NCI-H510A treated with DMSO at 0.1 percent for 48 hours (cell line): Measurements from ENCODE around the gene UBN1.
"Not testable (repeated sequence)": the region's sequence is repeated elsewhere in the genome, so short reads cannot be mapped to it uniquely, and the experiment has no call there.

Experiments used
- DNase-seq: peaks from one replicate; lab custom pipeline; 2025; lab: John Stamatoyannopoulos, UW

Gene UBN1

GRCh38 chr16:4909825-4910224, 62.5 kb downstream of the UBN1 start:
- no peak for DNase-seq

DNA sequence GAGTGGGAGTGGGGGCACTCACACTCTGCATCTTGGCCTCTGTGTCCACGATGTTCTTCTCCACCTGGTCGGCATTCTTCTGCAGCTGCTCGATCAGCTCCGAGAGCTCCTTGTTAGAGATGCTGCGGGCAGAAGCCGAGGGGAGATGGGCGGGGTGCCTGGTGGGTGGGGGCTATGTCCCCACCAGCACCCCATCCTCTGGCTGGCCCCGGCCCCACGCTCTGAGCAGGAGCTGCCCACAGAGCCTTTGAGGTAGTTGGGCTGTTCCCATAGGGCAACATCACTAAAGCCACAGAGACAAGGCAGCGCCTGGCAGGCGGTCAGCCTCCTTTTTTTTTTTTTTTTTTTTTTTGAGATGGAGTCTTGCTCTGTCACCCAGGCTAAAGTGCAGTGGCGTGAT, 63.5 kb downstream of the UBN1 start:
- no peak for DNase-seq

DNA sequence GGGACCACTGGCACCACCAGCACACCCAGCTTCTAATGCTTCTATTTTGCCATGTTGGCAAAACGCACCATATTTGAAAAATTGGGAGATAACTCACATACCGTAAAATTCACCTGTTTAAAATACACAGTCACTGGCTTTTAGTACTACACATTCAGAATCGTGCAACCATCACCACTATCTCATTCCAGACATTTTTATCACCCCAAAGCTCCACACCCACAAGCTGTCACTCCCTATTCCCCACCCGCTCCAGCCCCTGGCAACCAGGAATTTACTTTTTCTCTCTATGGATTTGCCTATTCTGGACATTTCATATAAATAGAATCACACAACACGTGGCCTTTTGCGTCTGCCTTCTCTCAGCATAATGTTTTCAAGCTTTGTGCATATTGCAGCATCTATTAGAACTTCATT, 64.7 kb downstream of the UBN1 start:
- DNase-seq, result no peak

GRCh38 chr16:4913130-4913773, 66.0 kb downstream of the UBN1 start:
- no peak for DNase-seq

GRCh38 chr16:4913774-4914525, 66.7 kb downstream of the UBN1 start:
- DNase-seq, result no peak

GRCh38 chr16:4914528-4915225, 67.4 kb downstream of the UBN1 start:
- no peak for DNase-seq

- DNase-seq, result no peak
Measured at GRCh38 chr16:4915226-4915761, 68.0 kb downstream of the UBN1 start.

DNA sequence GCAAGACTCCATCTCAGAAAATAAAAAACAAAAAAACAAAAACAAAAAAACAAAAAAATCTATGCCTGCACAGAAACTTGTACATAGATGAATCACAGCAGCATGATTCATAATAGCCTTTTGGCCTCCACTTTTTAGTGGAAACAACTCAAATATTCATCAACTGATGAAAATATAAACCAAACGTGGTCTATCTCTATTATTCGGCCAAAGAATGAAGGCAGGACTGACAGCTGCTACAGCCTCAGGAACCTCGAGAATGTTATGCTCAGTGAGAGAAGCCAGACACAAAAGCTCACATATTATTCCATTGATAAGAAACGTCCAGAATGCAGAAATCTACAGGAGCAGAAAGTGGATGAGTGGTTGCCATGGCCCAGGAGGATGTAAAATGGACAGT, 69.8 kb downstream of the UBN1 start:
- no peak for DNase-seq

DNA sequence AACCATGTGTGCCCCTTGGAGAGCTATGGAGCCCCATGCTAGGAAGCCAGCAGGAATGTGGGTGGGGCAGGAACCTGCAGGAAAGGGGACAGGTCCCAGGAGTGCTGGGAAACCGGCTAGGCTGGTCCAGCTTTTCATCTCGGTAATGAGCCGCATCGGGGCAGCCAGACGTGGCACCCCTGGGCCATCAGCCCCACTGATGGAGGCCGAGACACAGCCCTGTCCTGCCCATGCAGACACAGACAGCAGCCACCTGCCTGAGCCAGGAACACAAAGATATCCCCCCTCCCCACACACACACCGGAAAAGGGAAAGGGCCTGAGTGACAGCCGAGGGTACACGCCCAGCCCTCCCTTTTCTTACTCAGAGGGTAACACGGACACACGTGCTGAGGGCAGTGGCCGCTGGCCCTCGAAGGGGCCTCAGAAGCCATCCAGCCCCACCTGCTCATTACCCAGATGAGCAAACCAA, 71.5 kb downstream of the UBN1 start:
- peak; percentile 90 for DNase-seq

- DNase-seq, result no peak
Measured at GRCh38 chr16:4920826-4921225, 73.5 kb downstream of the UBN1 start.

DNA sequence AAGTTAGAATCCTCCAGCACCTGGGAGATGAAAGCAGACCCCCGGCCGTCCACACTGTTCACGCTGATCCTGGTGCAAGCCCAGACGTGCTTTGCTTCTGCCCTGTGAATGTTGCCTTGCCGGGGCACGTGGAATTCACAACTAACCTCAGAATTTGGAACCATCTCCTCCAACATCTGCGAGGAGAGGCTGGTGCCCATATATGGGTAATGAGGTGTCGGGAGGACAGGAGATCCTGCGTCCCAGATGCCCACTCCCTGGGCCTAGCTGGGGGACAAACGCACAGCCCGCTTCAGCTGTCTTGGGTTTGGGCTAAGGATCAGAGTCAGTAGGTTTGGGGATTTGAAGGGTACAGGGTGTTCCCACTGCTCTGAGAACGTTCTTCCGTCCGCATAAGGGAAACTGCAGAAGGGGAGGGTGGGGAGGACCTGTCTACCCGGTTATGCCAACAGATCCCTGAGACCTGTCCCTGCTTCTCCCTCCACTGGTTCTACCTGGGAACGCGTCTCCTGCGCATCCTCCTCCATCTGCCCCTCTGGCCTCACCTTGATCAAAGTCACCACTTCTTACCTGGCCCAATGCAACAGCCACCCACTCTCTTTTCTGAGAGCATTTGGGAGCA, 75.6 kb downstream of the UBN1 start:
- DNase-seq, result no peak

DNA sequence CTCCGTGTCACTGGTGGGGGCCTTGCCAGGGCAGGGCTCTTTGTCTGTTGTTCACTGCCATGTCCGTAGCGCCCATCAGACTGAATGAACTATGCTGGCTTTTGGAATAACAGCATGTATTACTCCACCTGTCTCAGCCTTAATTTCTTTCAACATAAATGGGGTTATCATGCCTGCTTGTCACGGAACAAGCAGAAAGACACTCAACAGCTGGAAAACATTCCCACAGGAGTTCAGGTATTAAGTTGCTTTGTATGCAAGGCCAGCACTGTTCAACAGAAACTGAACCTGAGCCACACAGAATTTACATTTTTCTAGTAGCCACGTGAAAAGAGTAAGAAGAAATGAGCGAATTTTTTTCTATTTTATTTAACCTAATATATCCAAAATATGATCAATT, 76.6 kb downstream of the UBN1 start:
- no peak for DNase-seq

- no peak for DNase-seq
Measured at GRCh38 chr16:4924593-4925292, 77.5 kb downstream of the UBN1 start.

DNA sequence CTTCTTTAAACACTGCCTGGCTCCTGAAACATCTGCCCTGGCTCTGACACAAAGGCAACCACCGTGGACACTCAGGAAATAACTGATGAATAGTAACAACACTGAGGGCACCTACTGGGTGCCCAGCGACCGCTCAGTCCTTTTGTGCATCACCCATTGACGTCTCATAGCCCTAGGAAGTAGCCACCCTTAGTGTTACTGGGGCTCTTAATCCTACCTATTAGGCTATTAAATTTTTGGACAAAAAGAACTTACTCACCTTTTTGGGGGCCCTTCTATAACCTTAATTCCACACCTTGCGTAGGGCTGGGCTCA, 78.0 kb downstream of the UBN1 start:
- DNase-seq, result no peak

- no peak for DNase-seq
Measured at GRCh38 chr16:4925791-4926190, 78.5 kb downstream of the UBN1 start.

GRCh38 chr16:4926928-4927327, 79.6 kb downstream of the UBN1 start:
- DNase-seq, result no peak

DNA sequence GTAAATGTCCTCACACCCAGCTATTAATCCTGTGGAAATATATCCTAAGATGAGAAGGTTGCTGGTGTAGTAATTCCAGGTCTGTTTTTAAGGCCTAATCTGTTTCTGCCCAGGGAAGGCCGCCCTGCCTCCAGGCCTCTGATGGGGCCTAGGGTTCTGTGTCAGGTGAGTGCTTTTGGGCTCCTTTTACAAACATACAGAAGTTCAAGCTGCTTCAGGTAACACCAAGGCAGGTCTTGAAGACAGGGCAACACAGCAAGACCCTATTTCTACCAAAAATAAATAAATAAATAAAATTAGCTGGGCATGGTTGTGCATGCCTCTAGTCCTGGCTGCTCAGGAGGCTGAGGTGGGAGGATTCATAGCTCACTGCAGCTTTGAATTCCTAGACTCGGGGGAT, 80.4 kb downstream of the UBN1 start:
- DNase-seq, result no peak

DNA sequence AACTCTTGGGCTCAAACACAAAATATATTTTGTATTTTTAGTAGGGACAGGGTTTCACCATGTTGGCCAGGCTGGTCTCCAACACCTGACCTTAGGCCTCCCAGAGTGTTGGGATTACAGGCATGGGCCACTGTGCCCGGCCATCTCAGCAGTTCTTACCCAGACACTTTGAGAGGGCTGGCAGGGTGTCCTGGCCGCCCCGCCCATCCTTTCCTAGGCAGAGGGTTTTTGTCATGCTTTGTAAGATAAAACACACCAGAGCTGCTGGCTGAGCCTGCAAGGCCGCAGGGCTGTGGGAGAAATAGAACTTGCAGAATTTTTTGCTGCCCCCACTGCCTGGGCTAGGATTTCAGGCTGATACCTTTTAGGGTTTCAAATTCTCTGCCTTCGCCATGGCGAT, 80.9 kb downstream of the UBN1 start:
- no peak for DNase-seq

DNA sequence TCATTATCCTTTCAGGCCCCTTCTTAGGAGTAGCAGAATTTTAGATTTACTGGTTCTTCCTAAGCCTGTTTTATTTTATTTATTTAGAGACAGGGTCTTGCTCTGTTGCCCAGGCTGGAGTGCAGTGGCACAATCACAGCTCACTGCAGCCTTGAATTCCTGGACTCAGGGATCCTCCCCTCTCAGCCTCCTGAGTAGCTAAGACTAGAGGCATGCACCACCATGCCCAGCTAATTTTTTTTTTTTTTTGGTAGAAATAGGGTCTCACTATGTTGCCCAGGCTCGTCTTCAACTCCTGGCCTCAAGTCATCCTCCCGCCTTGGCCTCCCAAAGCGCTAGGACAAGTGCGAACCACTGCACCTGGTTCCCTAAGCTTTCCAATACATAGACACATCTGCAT, 82.3 kb downstream of the UBN1 start:
- not testable (repeated sequence) for DNase-seq

- DNase-seq, result no peak
Measured at GRCh38 chr16:4931381-4931780, 84.1 kb downstream of the UBN1 start.
